Measurements from ENCODE around the gene NME8.

DNA sequence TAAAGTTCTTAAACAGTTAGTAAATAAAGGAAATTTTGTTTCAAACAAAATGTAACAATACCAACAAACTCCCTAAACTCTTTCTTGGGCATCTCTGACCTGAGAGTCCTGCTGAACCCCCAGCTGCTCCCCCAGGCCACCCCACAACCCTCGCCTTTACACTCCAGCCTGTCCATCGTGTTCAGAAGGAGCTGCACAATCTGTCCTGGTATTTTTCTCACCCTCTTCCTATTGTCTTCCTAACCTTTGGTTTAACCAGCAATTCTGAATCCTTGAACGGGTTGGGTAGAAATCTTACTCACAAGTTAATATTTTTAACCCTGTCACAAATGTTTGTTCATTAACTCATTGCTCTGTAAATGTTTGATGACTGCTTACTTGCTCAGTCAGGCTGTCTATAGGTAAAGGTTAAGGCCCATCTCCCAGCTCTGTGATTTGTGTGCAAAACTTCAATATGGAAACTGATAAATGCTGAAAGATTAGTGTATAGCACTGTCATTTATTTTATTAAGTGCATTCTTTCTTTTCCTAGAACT lies 51.4 kb downstream of the NME8 start:
- TF ChIP-seq POLR2AphosphoS5 (IDR thresholded peaks at IDR 0.05; ENCODE audit: borderline replicate concordance, low read depth, low read length) (no peak), EZH2 (IDR thresholded peaks at IDR 0.05) (no peak), FOXP2 (optimal IDR thresholded peaks at IDR 0.05; ENCODE audit: control extremely low read depth, extremely low read length, insufficient read depth) (no peak)

Data from SK-N-MC (cell line).